Osteoblast (primary cell): ENCODE results near the gene FILIP1L. TPM values are rescaled to one million over a fixed set of nuclear protein-coding genes. Genes with fewer than 3 reads are reported as not detected.
A peak's percentile ranks its signal among the peaks of the same experiment; 100 is the strongest.

Source experiments
- DNase-seq: peaks from one replicate; pipeline ENCODE4 v3.0.0; 2011; ENCODE audit warnings: low spot score, mixed read lengths; ENCODE audit not compliant: insufficient read length; ENCODE audit errors: missing footprints
- H2AFZ ChIP-seq: 2 replicates; pipeline ENCODE4 v1.6.0; 2011; ENCODE audit warnings: mild to moderate bottlenecking, low read length
- H3K27ac ChIP-seq: 2 replicates; pipeline ENCODE4 v1.5.1; 2011; ENCODE audit warnings: mild to moderate bottlenecking, low read depth, low read length, moderate library complexity
- H3K27me3 ChIP-seq: 2 replicates; pipeline ENCODE4 v1.6.0; 2012; ENCODE audit warnings: mild to moderate bottlenecking, control low read depth, inconsistent platforms, low read length, moderate library complexity; ENCODE audit not compliant: insufficient read depth
- H3K36me3 ChIP-seq: 2 replicates; pipeline ENCODE4 v1.5.1; 2011; ENCODE audit warnings: mild to moderate bottlenecking, low read length, control low read depth, moderate library complexity; ENCODE audit not compliant: insufficient read depth
- H3K4me1 ChIP-seq: 2 replicates; pipeline ENCODE4 v1.5.1; 2011; ENCODE audit warnings: mild to moderate bottlenecking, low read length, control low read depth, moderate library complexity; ENCODE audit not compliant: insufficient read depth
- H3K4me2 ChIP-seq: 2 replicates; pipeline ENCODE4 v1.6.0; 2011; ENCODE audit warnings: mild to moderate bottlenecking, low read length; ENCODE audit not compliant: insufficient read depth
- H3K4me3 ChIP-seq: fragments of 200-600 bp; sonication (generic); 3 replicates; pipeline ENCODE4 v1.5.1; 2012; ENCODE audit warnings: mild to moderate bottlenecking, low read length, inconsistent platforms; ENCODE audit not compliant: insufficient read depth
- H3K79me2 ChIP-seq: 2 replicates; pipeline ENCODE4 v1.6.0; 2012; ENCODE audit warnings: mild to moderate bottlenecking, low read length, control low read depth, inconsistent platforms; ENCODE audit not compliant: insufficient read depth
- H3K9me3 ChIP-seq: 2 replicates; pipeline ENCODE4 v1.5.1; 2011; ENCODE audit warnings: low read depth, low read length, control low read depth
- H4K20me1 ChIP-seq: 2 replicates; pipeline ENCODE4 v1.6.0; 2012; ENCODE audit warnings: mild to moderate bottlenecking, low read length, control low read depth; ENCODE audit not compliant: insufficient read depth
- CTCF ChIP-seq: IDR thresholded peaks from 2 replicates; pipeline ENCODE4 v1.5.1; 2011; ENCODE audit warnings: mild to moderate bottlenecking, low read depth, low read length, moderate library complexity; ENCODE audit errors: extremely low read depth
- total RNA-seq: library from RNA; depleted of rRNA; stranded (reverse); fragments of >200 nt; gene quantifications from 2 replicates; pipeline ENCODE4 v1.2.3, GENCODE V29; 2012

FILIP1L gene
- total RNA-seq, 1 donor: 5.8 TPM

GRCh38 chr3:100089812-100090668, 24.3 kb downstream of the FILIP1L start:
- peaks cover 31% of the 10 kb centered on the region for H3K4me1 ChIP-seq
- peak; percentile 65 for TF ChIP-seq CTCF
- peak; percentile 45 for DNase-seq
- no peak overlapping the region for H2AFZ ChIP-seq
- no peaks in the 10 kb centered on the region for H3K9me3 ChIP-seq
- H3K4me2 ChIP-seq: peak overlapping the region; percentile 42
- H3K27me3 ChIP-seq: no peaks in the 10 kb centered on the region
- H3K27ac ChIP-seq: peak overlapping the region; percentile 39
- H3K36me3 ChIP-seq: no peaks in the 10 kb centered on the region
- no peaks in the 10 kb centered on the region for H3K79me2 ChIP-seq
- H3K4me3 ChIP-seq: no peak overlapping the region
- no peaks in the 10 kb centered on the region for H4K20me1 ChIP-seq

GRCh38 chr3:100088735-100089368, 25.4 kb downstream of the FILIP1L start:
- Histone ChIP-seq H4K20me1 (no peaks in the 10 kb centered on the region), H3K4me1 (peaks cover 31% of the 10 kb centered on the region), H3K4me2 (no peak overlapping the region), H3K9me3 (no peaks in the 10 kb centered on the region), H3K27ac (no peak overlapping the region), H2AFZ (no peak overlapping the region), H3K36me3 (no peaks in the 10 kb centered on the region), H3K27me3 (no peaks in the 10 kb centered on the region), H3K4me3 (no peak overlapping the region), H3K79me2 (no peaks in the 10 kb centered on the region)
- DNase-seq: no peak
- TF ChIP-seq CTCF: no peak

- no peaks in the 10 kb centered on the region for H3K27me3 ChIP-seq
- no peak overlapping the region for H3K4me3 ChIP-seq
- peaks cover 27% of the 10 kb centered on the region for H3K4me1 ChIP-seq
- H3K79me2 ChIP-seq: no peaks in the 10 kb centered on the region
- H3K27ac ChIP-seq: peak overlapping the region; percentile 50
- no peak overlapping the region for H2AFZ ChIP-seq
- no peaks in the 10 kb centered on the region for H4K20me1 ChIP-seq
- H3K4me2 ChIP-seq: peak overlapping the region; percentile 7
- no peak for TF ChIP-seq CTCF
- peak; percentile 42 for DNase-seq
- no peaks in the 10 kb centered on the region for H3K36me3 ChIP-seq
- no peaks in the 10 kb centered on the region for H3K9me3 ChIP-seq
Measured at GRCh38 chr3:100087198-100087597, 27.1 kb downstream of the FILIP1L start.

- Histone ChIP-seq H3K4me1 (peaks cover 27% of the 10 kb centered on the region), H3K4me2 (no peak overlapping the region), H4K20me1 (no peaks in the 10 kb centered on the region), H3K4me3 (no peak overlapping the region), H3K36me3 (no peaks in the 10 kb centered on the region), H3K9me3 (no peaks in the 10 kb centered on the region), H3K79me2 (no peaks in the 10 kb centered on the region), H3K27ac (peak overlapping the region; percentile 50), H2AFZ (no peak overlapping the region), H3K27me3 (no peaks in the 10 kb centered on the region)
- DNase-seq: no peak
- TF ChIP-seq CTCF: no peak
Measured at GRCh38 chr3:100086401-100086800, 27.9 kb downstream of the FILIP1L start.
